Heart left ventricle (tissue), 16 donors: ENCODE measurements around the gene PPFIA3. TPM values are rescaled to one million over a fixed set of nuclear protein-coding genes. Genes with fewer than 3 reads are reported as not detected.

Experiments used
- ATAC-seq, 4 donors: fragments of 200-7000 bp; cut with Tn5 transposase; one replicate each; pipeline ENCODE4 v1.9.1; 2020 to 2022; ENCODE audit warnings: moderate library complexity in 4 of 4, mild to moderate bottlenecking in 3 of 4, moderate number of reproducible peaks in 1 of 4
- DNase-seq, 5 donors: peaks; one replicate each; pipeline ENCODE4 v3.0.0-alpha.2; 2020
- H3K27ac ChIP-seq, 12 donors: fragments of 200-600 bp; sonication (generic) in 4 of 12; one replicate each; pipeline versions ENCODE4 v1.5.0 to v1.8.0; 2016 to 2022; ENCODE audit warnings: mild to moderate bottlenecking in 2 of 12
- H3K27me3 ChIP-seq, 9 donors: fragments of 200-600 bp; sonication (generic) in 2 of 9; one replicate each; pipeline versions ENCODE4 v1.5.1 to v1.8.0; 2016 to 2022; ENCODE audit warnings: mild to moderate bottlenecking in 3 of 9
- H3K36me3 ChIP-seq, 9 donors: fragments of 200-600 bp; sonication (generic) in 2 of 9; one replicate each; pipeline versions ENCODE4 v1.5.0 to v1.8.0; 2018 to 2022; ENCODE audit warnings: mild to moderate bottlenecking in 2 of 9
- H3K4me1 ChIP-seq, 12 donors: fragments of 200-600 bp; sonication (generic) in 4 of 12; one replicate each; pipeline versions ENCODE4 v1.5.0 to v1.8.0; 2016 to 2022; ENCODE audit warnings: mild to moderate bottlenecking in 3 of 12
- H3K4me3 ChIP-seq, 12 donors: fragments of 200-600 bp; sonication (generic) in 4 of 12; one replicate each; pipeline versions ENCODE4 v1.5.0 to v1.8.0; 2017 to 2022; ENCODE audit warnings: mild to moderate bottlenecking in 9 of 12, moderate library complexity in 4 of 12
- H3K9me3 ChIP-seq, 12 donors: fragments of 200-600 bp; sonication (generic) in 4 of 12; one replicate each; pipeline versions ENCODE4 v1.5.0 to v1.8.0; 2016 to 2022; ENCODE audit warnings: mild to moderate bottlenecking in 1 of 12
- POLR2A ChIP-seq, 2 donors: fragments of 450-650 bp; IDR thresholded peaks; one replicate each; pipeline ENCODE4 v1.6.1; 2017; ENCODE audit warnings: antibody characterized with exemption in 2 of 2, mild to moderate bottlenecking in 2 of 2, moderate library complexity in 2 of 2
- whole genome bisulfite sequencing, 4 donors: extraction: QIAGEN DNeasy Blood & Tissue Kit in 2 of 4; methylation state at CpG; one replicate each; pipeline versions ENCODE4 v1.1.5 to v1.1.7; 2013 to 2018; 5-methylcytosine and 5-hydroxymethylcytosine counted together
- intact Hi-C, 10 donors: fragments of 100-400 bp; cut with DNase I; formaldehyde crosslinking; loops; one replicate each; pipeline versions ENCODE4 v1.11.1 to v1.14.2; 2022
- polyA plus RNA-seq, 2 donors: library from polyadenylated mRNA; stranded (reverse); fragments of 200-250 nt; gene quantifications; one replicate each; pipeline ENCODE4 v1.2.3, GENCODE V29; 2013
- total RNA-seq, 9 donors: library from RNA; depleted of rRNA in 2 of 9; stranded (reverse); fragments of >200 nt in 2 of 9; fragmentation: NEBNext Ultra II Directional in 3 of 9; extraction: Animal tissue kit (Norgen Biotek cat#: 25700) in 3 of 9; gene quantifications; one replicate each; pipeline versions ENCODE4 v1.1.0 to v1.2.4, GENCODE V29; 2016 to 2023
- TF ChIP-seq, protein P1 (sequence below), 12 donors: fragments of 200-600 bp; sonication (generic) in 4 of 12; IDR thresholded peaks; one replicate each; pipeline versions ENCODE4 v1.5.0 to v1.8.0; 2018 to 2022; ENCODE audit warnings: antibody characterized with exemption in 12 of 12, mild to moderate bottlenecking in 5 of 12
- donor health status: ischemic (EF 13 %, LVEDD 7.1; RV severe dilation, severe dysfunction).
- donor health status: healthy with polysubstance abuse.
- donor health status: DM: no; HTN: yes; CAD: no.
- donor health status: DM: no; HTN: no; CAD: no.
- donor health status: ischemic (EF 25% LVEDD 6.9; RV normal size, moderate dysfunction).
- donor health status: ischemic (EF 25% LVEDD 5.7; RV mildly dilated, moderate dysfunction).
- donor health status: healthy.
- donor health status: DM: yes; HTN: yes; CAD: no.
- donor health status: ischemic (EF 35%, LVEDD 5.7; RV mildly dilated, moderate dysfunction).
- donor health status: nonischemic (EF 11% LVEDD 7.7; RV severe dilation, severe dysfunction).
- donor health status: DM: yes; HTN: yes; CAD: no.
- donor health status: PGD.
- donor health status: ischemic (EF 29% LVEDD 5.4; RV normal size, mild dysfunction).
- donor health status: nonischemic (EF 23%, LVEDD 6.1; RV moderate dilation, normal function).

PPFIA3 gene
- total and polyA plus RNA-seq, 11 donors, result 2.7 to 12.8 (median 5.1) TPM

- ATAC-seq (peak; percentile 97 to 99 (median 98)), DNase-seq (peak; percentile 97)
- Histone ChIP-seq H3K4me3 (peak overlapping the region in 9 of 12 donors; percentile 24 to 44 (median 35)), H3K36me3 (no peaks in the 10 kb centered on the region), H3K27ac (peak overlapping the region in 9 of 12 donors; percentile 14 to 82 (median 55)), H3K4me1 (peaks cover 0 to 15% (median 11%) of the 10 kb centered on the region in 12 donors), H3K9me3 (no peaks in the 10 kb centered on the region), H3K27me3 (no peaks in the 10 kb centered on the region)
- 4 to 6% (median 4%) methylated on average over 18 to 63 of the region's 63 CpGs for whole genome bisulfite sequencing, 4 donors
- intact Hi-C loops, result no loop called here
- peak in 1 of 2 donors; percentile 22 for TF ChIP-seq POLR2A (IDR thresholded peaks at IDR 0.05)
- TF ChIP-seq, protein P1, sequence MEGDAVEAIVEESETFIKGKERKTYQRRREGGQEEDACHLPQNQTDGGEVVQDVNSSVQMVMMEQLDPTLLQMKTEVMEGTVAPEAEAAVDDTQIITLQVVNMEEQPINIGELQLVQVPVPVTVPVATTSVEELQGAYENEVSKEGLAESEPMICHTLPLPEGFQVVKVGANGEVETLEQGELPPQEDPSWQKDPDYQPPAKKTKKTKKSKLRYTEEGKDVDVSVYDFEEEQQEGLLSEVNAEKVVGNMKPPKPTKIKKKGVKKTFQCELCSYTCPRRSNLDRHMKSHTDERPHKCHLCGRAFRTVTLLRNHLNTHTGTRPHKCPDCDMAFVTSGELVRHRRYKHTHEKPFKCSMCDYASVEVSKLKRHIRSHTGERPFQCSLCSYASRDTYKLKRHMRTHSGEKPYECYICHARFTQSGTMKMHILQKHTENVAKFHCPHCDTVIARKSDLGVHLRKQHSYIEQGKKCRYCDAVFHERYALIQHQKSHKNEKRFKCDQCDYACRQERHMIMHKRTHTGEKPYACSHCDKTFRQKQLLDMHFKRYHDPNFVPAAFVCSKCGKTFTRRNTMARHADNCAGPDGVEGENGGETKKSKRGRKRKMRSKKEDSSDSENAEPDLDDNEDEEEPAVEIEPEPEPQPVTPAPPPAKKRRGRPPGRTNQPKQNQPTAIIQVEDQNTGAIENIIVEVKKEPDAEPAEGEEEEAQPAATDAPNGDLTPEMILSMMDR (IDR thresholded peaks at IDR 0.05), result peak in 6 of 12 donors; percentile 6 to 42 (median 26)
Observed at GRCh38 chr19:49127674-49128544, 8.6 kb downstream of the PPFIA3 start.

DNA sequence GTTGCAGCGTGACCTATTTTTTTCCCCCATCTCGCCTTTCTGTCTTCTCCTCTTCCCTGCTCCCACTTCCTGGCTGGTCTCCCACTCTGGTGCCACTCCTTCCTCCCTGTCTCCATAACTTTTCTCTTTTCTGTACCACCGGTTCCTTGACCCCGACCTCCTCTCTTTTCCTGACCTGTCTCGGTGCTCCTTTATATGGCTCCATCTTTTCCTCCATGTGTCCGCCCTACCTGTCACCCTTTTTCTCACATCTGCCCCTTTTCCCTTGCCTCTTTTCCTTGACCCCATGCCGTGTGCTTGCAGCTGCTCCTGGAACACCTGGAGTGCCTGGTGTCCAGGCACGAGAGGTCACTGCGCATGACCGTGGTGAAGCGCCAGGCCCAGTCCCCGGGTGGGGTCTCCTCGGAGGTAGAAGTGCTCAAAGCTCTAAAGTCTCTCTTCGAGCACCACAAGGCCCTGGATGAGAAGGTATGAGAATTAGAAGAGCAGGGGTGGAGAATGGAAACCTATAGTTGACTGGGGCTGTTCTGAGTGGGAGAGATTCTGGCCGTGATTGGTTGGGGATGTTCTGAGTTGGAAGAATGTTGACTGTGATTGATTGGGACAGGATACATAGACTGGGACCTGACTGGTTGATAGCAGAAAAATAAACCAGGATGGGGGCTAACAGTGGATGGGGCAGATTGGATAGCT is 9.3 kb downstream of the PPFIA3 start:
- intact Hi-C loops, result no loop called here
- Histone ChIP-seq H3K9me3 (no peaks in the 10 kb centered on the region), H3K4me3 (peak overlapping the region in 9 of 12 donors; percentile 15 to 44 (median 29)), H3K27ac (peak overlapping the region in 6 of 12 donors; percentile 14 to 70 (median 42)), H3K36me3 (no peaks in the 10 kb centered on the region), H3K4me1 (peaks cover 0 to 22% (median 14%) of the 10 kb centered on the region in 12 donors), H3K27me3 (no peaks in the 10 kb centered on the region)
- WGBS, 4 donors, result 43 to 69% (median 66%) methylated on average over 15 of the region's 15 CpGs
- TF ChIP-seq POLR2A (IDR thresholded peaks at IDR 0.05), result no peak
- TF ChIP-seq, protein P1 (IDR thresholded peaks at IDR 0.05), result no peak
- no peak for ATAC-seq
- DNase-seq, result no peak

- H3K27ac ChIP-seq, result no peak overlapping the region
Observed at GRCh38 chr19:49129238-49129583, 9.9 kb downstream of the PPFIA3 start.

More at GRCh38 chr19:49129238-49129583, 9.9 kb downstream of the PPFIA3 start:
- no peak for TF ChIP-seq POLR2A (IDR thresholded peaks at IDR 0.05)
- TF ChIP-seq, protein P1 (IDR thresholded peaks at IDR 0.05), result no peak
- 40 to 66% (median 62%) methylated on average over 16 of the region's 16 CpGs for WGBS, 4 donors
- DNase-seq, result no peak
- Histone ChIP-seq H3K36me3 (no peaks in the 10 kb centered on the region), H3K27me3 (no peaks in the 10 kb centered on the region), H3K9me3 (no peaks in the 10 kb centered on the region), H3K4me3 (no peak overlapping the region), H3K4me1 (peaks cover 0 to 27% (median 19%) of the 10 kb centered on the region in 12 donors)
- ATAC-seq, result no peak
- intact Hi-C loops, result no loop called here
